ENCODE measurements around the gene TLCD2. TPM values are rescaled to one million over a fixed set of nuclear protein-coding genes. Genes with fewer than 3 reads are reported as not detected.

Gene TLCD2
- total and polyA plus RNA-seq, 2 experiments from 2014 or later, result 0.70 to 1.4 TPM

DNA sequence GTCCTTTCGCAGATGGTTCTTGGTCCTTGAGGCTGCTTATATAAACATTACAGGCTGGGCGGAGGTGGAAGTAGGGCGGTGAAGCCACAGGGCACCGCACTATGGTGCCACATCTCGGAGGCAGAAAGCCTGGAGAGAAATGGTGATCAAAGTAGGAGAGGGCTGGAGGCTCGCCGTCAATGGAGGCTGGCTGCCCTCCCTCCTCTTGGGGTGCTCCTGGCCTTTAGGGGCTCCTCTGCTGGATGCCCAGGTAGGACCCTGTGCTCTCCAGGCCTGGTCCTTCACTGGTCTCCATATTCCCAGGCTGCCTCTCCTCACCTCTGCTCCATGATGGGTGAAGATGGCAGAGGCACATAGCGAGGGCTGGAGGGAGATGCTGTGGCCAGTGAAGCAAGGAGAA, 2.1 kb upstream of the TLCD2 start (continued):
- TF ChIP-seq, protein P1, sequence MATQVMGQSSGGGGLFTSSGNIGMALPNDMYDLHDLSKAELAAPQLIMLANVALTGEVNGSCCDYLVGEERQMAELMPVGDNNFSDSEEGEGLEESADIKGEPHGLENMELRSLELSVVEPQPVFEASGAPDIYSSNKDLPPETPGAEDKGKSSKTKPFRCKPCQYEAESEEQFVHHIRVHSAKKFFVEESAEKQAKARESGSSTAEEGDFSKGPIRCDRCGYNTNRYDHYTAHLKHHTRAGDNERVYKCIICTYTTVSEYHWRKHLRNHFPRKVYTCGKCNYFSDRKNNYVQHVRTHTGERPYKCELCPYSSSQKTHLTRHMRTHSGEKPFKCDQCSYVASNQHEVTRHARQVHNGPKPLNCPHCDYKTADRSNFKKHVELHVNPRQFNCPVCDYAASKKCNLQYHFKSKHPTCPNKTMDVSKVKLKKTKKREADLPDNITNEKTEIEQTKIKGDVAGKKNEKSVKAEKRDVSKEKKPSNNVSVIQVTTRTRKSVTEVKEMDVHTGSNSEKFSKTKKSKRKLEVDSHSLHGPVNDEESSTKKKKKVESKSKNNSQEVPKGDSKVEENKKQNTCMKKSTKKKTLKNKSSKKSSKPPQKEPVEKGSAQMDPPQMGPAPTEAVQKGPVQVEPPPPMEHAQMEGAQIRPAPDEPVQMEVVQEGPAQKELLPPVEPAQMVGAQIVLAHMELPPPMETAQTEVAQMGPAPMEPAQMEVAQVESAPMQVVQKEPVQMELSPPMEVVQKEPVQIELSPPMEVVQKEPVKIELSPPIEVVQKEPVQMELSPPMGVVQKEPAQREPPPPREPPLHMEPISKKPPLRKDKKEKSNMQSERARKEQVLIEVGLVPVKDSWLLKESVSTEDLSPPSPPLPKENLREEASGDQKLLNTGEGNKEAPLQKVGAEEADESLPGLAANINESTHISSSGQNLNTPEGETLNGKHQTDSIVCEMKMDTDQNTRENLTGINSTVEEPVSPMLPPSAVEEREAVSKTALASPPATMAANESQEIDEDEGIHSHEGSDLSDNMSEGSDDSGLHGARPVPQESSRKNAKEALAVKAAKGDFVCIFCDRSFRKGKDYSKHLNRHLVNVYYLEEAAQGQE (IDR thresholded peaks at IDR 0.05; ENCODE audit: unreplicated experiment), result no peak
- TF ChIP-seq JUNB (IDR thresholded peaks at IDR 0.05; ENCODE audit: unreplicated experiment), result no peak
- TF ChIP-seq NANOG (IDR thresholded peaks at IDR 0.05; ENCODE audit: borderline replicate concordance), result no peak

DNA sequence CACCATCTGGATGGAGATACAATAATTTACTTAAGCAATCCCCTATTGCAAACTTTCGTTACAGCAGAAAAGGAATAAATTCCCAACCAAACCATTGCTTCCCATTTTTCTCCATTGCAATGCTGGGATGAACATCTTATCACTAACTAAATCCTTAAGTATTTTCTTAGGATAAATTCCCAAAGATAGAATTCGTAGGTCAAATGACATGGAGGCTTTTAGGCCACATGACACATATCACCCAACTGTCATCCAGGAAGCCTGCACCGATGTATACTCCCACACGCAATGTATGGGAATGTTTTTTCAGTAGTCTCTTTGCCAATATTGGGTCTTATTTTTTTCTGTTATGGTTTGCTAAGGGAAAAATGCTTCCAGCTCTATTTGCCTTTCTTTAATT, 1.6 kb upstream of the TLCD2 start:
- H3K4me1 ChIP-seq (ENCODE audit: insufficient read depth), result peaks cover 13% of the 10 kb centered on the region
- no peak overlapping the region for H3K27ac Mint-ChIP-seq
- TF ChIP-seq, protein P2, sequence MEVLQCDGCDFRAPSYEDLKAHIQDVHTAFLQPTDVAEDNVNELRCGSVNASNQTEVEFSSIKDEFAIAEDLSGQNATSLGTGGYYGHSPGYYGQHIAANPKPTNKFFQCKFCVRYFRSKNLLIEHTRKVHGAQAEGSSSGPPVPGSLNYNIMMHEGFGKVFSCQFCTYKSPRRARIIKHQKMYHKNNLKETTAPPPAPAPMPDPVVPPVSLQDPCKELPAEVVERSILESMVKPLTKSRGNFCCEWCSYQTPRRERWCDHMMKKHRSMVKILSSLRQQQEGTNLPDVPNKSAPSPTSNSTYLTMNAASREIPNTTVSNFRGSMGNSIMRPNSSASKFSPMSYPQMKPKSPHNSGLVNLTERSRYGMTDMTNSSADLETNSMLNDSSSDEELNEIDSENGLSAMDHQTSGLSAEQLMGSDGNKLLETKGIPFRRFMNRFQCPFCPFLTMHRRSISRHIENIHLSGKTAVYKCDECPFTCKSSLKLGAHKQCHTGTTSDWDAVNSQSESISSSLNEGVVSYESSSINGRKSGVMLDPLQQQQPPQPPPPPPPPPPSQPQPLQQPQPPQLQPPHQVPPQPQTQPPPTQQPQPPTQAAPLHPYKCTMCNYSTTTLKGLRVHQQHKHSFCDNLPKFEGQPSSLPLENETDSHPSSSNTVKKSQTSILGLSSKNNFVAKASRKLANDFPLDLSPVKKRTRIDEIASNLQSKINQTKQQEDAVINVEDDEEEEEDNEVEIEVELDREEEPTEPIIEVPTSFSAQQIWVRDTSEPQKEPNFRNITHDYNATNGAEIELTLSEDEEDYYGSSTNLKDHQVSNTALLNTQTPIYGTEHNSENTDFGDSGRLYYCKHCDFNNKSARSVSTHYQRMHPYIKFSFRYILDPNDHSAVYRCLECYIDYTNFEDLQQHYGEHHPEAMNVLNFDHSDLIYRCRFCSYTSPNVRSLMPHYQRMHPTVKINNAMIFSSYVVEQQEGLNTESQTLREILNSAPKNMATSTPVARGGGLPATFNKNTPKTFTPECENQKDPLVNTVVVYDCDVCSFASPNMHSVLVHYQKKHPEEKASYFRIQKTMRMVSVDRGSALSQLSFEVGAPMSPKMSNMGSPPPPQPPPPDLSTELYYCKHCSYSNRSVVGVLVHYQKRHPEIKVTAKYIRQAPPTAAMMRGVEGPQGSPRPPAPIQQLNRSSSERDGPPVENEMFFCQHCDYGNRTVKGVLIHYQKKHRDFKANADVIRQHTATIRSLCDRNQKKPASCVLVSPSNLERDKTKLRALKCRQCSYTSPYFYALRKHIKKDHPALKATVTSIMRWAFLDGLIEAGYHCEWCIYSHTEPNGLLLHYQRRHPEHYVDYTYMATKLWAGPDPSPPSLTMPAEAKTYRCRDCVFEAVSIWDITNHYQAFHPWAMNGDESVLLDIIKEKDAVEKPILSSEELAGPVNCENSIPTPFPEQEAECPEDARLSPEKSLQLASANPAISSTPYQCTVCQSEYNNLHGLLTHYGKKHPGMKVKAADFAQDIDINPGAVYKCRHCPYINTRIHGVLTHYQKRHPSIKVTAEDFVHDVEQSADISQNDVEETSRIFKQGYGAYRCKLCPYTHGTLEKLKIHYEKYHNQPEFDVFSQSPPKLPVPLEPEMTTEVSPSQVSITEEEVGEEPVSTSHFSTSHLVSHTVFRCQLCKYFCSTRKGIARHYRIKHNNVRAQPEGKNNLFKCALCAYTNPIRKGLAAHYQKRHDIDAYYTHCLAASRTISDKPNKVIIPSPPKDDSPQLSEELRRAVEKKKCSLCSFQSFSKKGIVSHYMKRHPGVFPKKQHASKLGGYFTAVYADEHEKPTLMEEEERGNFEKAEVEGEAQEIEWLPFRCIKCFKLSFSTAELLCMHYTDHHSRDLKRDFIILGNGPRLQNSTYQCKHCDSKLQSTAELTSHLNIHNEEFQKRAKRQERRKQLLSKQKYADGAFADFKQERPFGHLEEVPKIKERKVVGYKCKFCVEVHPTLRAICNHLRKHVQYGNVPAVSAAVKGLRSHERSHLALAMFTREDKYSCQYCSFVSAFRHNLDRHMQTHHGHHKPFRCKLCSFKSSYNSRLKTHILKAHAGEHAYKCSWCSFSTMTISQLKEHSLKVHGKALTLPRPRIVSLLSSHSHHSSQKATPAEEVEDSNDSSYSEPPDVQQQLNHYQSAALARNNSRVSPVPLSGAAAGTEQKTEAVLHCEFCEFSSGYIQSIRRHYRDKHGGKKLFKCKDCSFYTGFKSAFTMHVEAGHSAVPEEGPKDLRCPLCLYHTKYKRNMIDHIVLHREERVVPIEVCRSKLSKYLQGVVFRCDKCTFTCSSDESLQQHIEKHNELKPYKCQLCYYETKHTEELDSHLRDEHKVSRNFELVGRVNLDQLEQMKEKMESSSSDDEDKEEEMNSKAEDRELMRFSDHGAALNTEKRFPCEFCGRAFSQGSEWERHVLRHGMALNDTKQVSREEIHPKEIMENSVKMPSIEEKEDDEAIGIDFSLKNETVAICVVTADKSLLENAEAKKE (CRISPR knock-in tag; IDR thresholded peaks at IDR 0.05), result no peak
- TF ChIP-seq POLR2AphosphoS5 (IDR thresholded peaks at IDR 0.05; ENCODE audit: low read depth) (no peak), ZNF114 (CRISPR knock-in tag; IDR thresholded peaks at IDR 0.05) (no peak), JUNB (IDR thresholded peaks at IDR 0.05; ENCODE audit: unreplicated experiment) (no peak), CREB1 (CRISPR knock-in tag; IDR thresholded peaks at IDR 0.05; ENCODE audit: low read depth) (no peak), EZH2 (IDR thresholded peaks at IDR 0.05; ENCODE audit: low read depth, unreplicated experiment) (no peak), STAT1 (IDR thresholded peaks at IDR 0.05; ENCODE audit: unreplicated experiment) (no peak), EZH2phosphoT487 (IDR thresholded peaks at IDR 0.05; ENCODE audit: unreplicated experiment) (no peak), NANOG (IDR thresholded peaks at IDR 0.05; ENCODE audit: borderline replicate concordance) (no peak), ZNF331 (CRISPR knock-in tag; IDR thresholded peaks at IDR 0.05; ENCODE audit: low read depth) (no peak)
- TF ChIP-seq, protein P1 (IDR thresholded peaks at IDR 0.05; ENCODE audit: unreplicated experiment), result no peak

More for the DNA sequence above, 1.6 kb upstream of the TLCD2 start:
- peaks cover 7% of the 10 kb centered on the region; the same call in 1 of the 2 replicates for H3K27me3 ChIP-seq (ENCODE audit: insufficient read depth)
- no peaks in the 10 kb centered on the region for H3K79me2 ChIP-seq (replicated peaks; ENCODE audit: insufficient read depth)
- H3K4me2 ChIP-seq, result no peak overlapping the region
- H3K27ac ChIP-seq (ENCODE audit: low read depth), result no peak overlapping the region
- peaks cover 14% of the 10 kb centered on the region; the same call in 2 of the 3 replicates for H3K36me3 Mint-ChIP-seq (ENCODE audit: low read depth)
- H3K9me3 Mint-ChIP-seq, result no peaks in the 10 kb centered on the region
- peaks cover 31% of the 10 kb centered on the region for H3K4me1 Mint-ChIP-seq
- no peak overlapping the region for H3K4me3 ChIP-seq
- H3K9me2 ChIP-seq (ENCODE audit: insufficient read depth), result no peaks in the 10 kb centered on the region
- no peaks in the 10 kb centered on the region for H3K36me3 ChIP-seq (ENCODE audit: insufficient read depth)
- no peak for DNase-seq (ENCODE audit: low spot score)
- peak overlapping the region; percentile 83; the same call in 1 of the 3 replicates for H3K4me3 Mint-ChIP-seq
- no peaks in the 10 kb centered on the region for H4K20me1 ChIP-seq (replicated peaks; ENCODE audit: insufficient read depth)
- no peaks in the 10 kb centered on the region; the same call in 1 of the 2 replicates for H3F3A ChIP-seq (replicated peaks; ENCODE audit: low read depth)
- H2AFZ ChIP-seq, result no peak overlapping the region
- no peak for ATAC-seq
- peaks cover 34% of the 10 kb centered on the region for H3K27me3 Mint-ChIP-seq (ENCODE audit: insufficient read depth, low read depth, poor library complexity)

All from GM23338 (cell line).